ENCODE measurements around the gene PHF20. TPM values are rescaled to one million over a fixed set of nuclear protein-coding genes. Genes with fewer than 3 reads are reported as not detected.
"Not testable (repeated sequence)": the region's sequence is repeated elsewhere in the genome, so short reads cannot be mapped to it uniquely, and the experiment has no call there.

The PHF20 gene
- total RNA-seq, 1 donor from 2014 or later = 109 TPM

GRCh38 chr20:35952480-35953386, 180.9 kb downstream of the PHF20 start:
- peak overlapping the region; percentile 98 to 99 for H3K27ac ChIP-seq

GRCh38 chr20:35953387-35954199, 181.8 kb downstream of the PHF20 start:
- Histone ChIP-seq H3K36me3 (no peaks in the 10 kb centered on the region), H3K4me1 (peaks cover 0 to 16% of the 10 kb centered on the region in 2 donors), H3K4me3 (peak overlapping the region; percentile 94), H3K27me3 (no peaks in the 10 kb centered on the region), H3K27ac (peak overlapping the region; percentile 98 to 99), H3K9me3 (no peaks in the 10 kb centered on the region)
- DNase-seq (ENCODE audit: low spot score in 2 of 2) = peak in 1 of 2 donors; percentile 74
- intact Hi-C loops (cut with DNase I) = loop anchor here (1.0 to 10.0 kb wide), 4 partner anchors 69 to 1589 kb away; partner anchors contain the start of genes ITCH and SPAG4
- no peak for TF ChIP-seq CTCF (IDR thresholded peaks at IDR 0.05)

More at GRCh38 chr20:35952480-35953386, 180.9 kb downstream of the PHF20 start:
- H3K36me3 ChIP-seq = peaks cover 5 to 6% of the 10 kb centered on the region in 2 donors
- no peaks in the 10 kb centered on the region for H3K9me3 ChIP-seq
- peaks cover 0 to 21% of the 10 kb centered on the region in 2 donors for H3K4me1 ChIP-seq
- no peaks in the 10 kb centered on the region for H3K27me3 ChIP-seq
- no peak for TF ChIP-seq CTCF (IDR thresholded peaks at IDR 0.05)
- DNase-seq (ENCODE audit: low spot score in 2 of 2) = no peak
- intact Hi-C loops (cut with DNase I) = loop anchor here (5.0 to 10.0 kb wide), 3 partner anchors 110 to 1588 kb away; partner anchors contain the start of genes ITCH and SPAG4
- H3K4me3 ChIP-seq = peak overlapping the region; percentile 94

- TF ChIP-seq CTCF (IDR thresholded peaks at IDR 0.05) = peak; percentile 96 to 98 (median 97)
- Histone ChIP-seq H3K4me1 (peaks cover 0 to 16% of the 10 kb centered on the region in 2 donors), H3K27ac (peak within 1 kb of the TSS; percentile 98 to 99), H3K4me3 (peak within 1 kb of the TSS; percentile 94), H3K27me3 (no peaks in the 10 kb centered on the region), H3K36me3 (no peaks in the 10 kb centered on the region), H3K9me3 (no peaks in the 10 kb centered on the region)
- peak; percentile 72 to 96 for DNase-seq (ENCODE audit: low spot score in 2 of 2)
- intact Hi-C loops (cut with DNase I) = loop anchor here (1.0 to 10.0 kb wide), 4 partner anchors 70 to 1590 kb away; partner anchors contain the start of genes ITCH and SPAG4
Observed at GRCh38 chr20:35954200-35954906, 182.5 kb downstream of the PHF20 start, which contains the start of gene SCAND1. TSS of gene SCAND1 (minus strand) at chr20:35954502. CDS start at chr20:35954284, 218 bp downstream.

GRCh38 chr20:35954907-35955251, 183.1 kb downstream of the PHF20 start:
- peak in 1 of 2 donors; percentile 74 for DNase-seq (ENCODE audit: low spot score in 2 of 2)
- H3K9me3 ChIP-seq = no peaks in the 10 kb centered on the region
- H3K4me1 ChIP-seq = peaks cover 0 to 16% of the 10 kb centered on the region in 2 donors
- peak overlapping the region; percentile 94 for H3K4me3 ChIP-seq
- H3K36me3 ChIP-seq = no peaks in the 10 kb centered on the region
- H3K27ac ChIP-seq = peak overlapping the region; percentile 98 to 99
- TF ChIP-seq CTCF (IDR thresholded peaks at IDR 0.05) = no peak
- intact Hi-C loops (cut with DNase I) = loop anchor here (1.0 to 10.0 kb wide), 4 partner anchors 71 to 1590 kb away; partner anchors contain the start of genes ITCH and SPAG4
- no peaks in the 10 kb centered on the region for H3K27me3 ChIP-seq

GRCh38 chr20:35956616-35957015, 184.8 kb downstream of the PHF20 start:
- no peaks in the 10 kb centered on the region for H3K27me3 ChIP-seq
- H3K9me3 ChIP-seq = no peaks in the 10 kb centered on the region
- intact Hi-C loops (cut with DNase I) = loop anchor here (10.0 kb wide), 1 partner anchor 1592 kb away; the partner anchor contains the start of gene ITCH
- no peak overlapping the region for H3K4me3 ChIP-seq
- TF ChIP-seq CTCF (IDR thresholded peaks at IDR 0.05) = no peak
- DNase-seq (ENCODE audit: low spot score in 2 of 2) = no peak
- no peaks in the 10 kb centered on the region for H3K36me3 ChIP-seq
- no peak overlapping the region for H3K27ac ChIP-seq
- peaks cover 0 to 16% of the 10 kb centered on the region in 2 donors for H3K4me1 ChIP-seq

GRCh38 chr20:35959291-35959690, 187.5 kb downstream of the PHF20 start:
- intact Hi-C loops (cut with DNase I) = loop anchor here (10.0 kb wide), 1 partner anchor 1594 kb away; the partner anchor contains the start of gene ITCH
- not testable (repeated sequence) for H3K27ac ChIP-seq; H3K36me3 ChIP-seq; H3K27me3 ChIP-seq; H3K9me3 ChIP-seq; DNase-seq (ENCODE audit: low spot score in 2 of 2); H3K4me1 ChIP-seq; H3K4me3 ChIP-seq
